Astrocyte (in vitro differentiated cells and primary cell): Measurements from ENCODE around the gene ZNF440. TPM values are rescaled to one million over a fixed set of nuclear protein-coding genes. Genes with fewer than 3 reads are reported as not detected.
"Not testable (repeated sequence)": the region's sequence is repeated elsewhere in the genome, so short reads cannot be mapped to it uniquely, and the experiment has no call there.

Source experiments
- DNase-seq: peaks from one replicate; pipeline ENCODE4 v3.0.0-alpha.2; 2010; ENCODE audit warnings: low read depth
- FAIRE-seq: peaks from 2 replicates; lab custom pipeline; 2011; peaks lifted over from hg19 to GRCh38; lab: Jason Lieb, UNC
- H2AFZ ChIP-seq: 2 replicates; pipeline ENCODE4 v1.6.0; 2012; ENCODE audit warnings: low read depth, low read length, inconsistent platforms
- H3K27ac ChIP-seq: 2 replicates; pipeline ENCODE4 v1.5.1; 2011; ENCODE audit warnings: low read depth, low read length, inconsistent platforms
- H3K27me3 ChIP-seq: 2 replicates; pipeline ENCODE4 v1.6.0; 2011; ENCODE audit warnings: low read length, inconsistent platforms; ENCODE audit not compliant: insufficient read depth
- H3K36me3 ChIP-seq: 2 replicates; pipeline ENCODE4 v1.5.1; 2011; ENCODE audit warnings: low read length, inconsistent platforms; ENCODE audit not compliant: insufficient read depth
- H3K4me1 ChIP-seq: 2 replicates; pipeline ENCODE4 v1.5.1; 2011; ENCODE audit warnings: low read length, inconsistent platforms; ENCODE audit not compliant: insufficient read depth
- H3K4me2 ChIP-seq: 2 replicates; pipeline ENCODE4 v1.6.0; 2012; ENCODE audit warnings: low read length, inconsistent platforms
- H3K4me3 ChIP-seq: 2 replicates; pipeline ENCODE4 v1.5.1; 2011; ENCODE audit warnings: low read depth, mild to moderate bottlenecking, low read length, inconsistent platforms; ENCODE audit not compliant: insufficient read depth
- H3K79me2 ChIP-seq: 2 replicates; pipeline ENCODE4 v1.6.0; 2012; ENCODE audit warnings: mild to moderate bottlenecking, low read length, inconsistent platforms; ENCODE audit not compliant: insufficient read depth
- H3K9ac ChIP-seq: 2 replicates; pipeline ENCODE4 v1.6.0; 2012; ENCODE audit warnings: mild to moderate bottlenecking, low read length, inconsistent platforms
- H3K9me3 ChIP-seq: 2 replicates; pipeline ENCODE4 v1.5.1; 2012; ENCODE audit warnings: low read depth, mild to moderate bottlenecking, low read length, inconsistent platforms; ENCODE audit not compliant: insufficient read depth
- H4K20me1 ChIP-seq: 2 replicates; pipeline ENCODE4 v1.6.0; 2012; ENCODE audit warnings: low read length, inconsistent platforms; ENCODE audit not compliant: insufficient read depth
- H3K27ac Mint-ChIP-seq: one replicate; pipeline ENCODE4 v1.8.0; 2021; ENCODE audit warnings: mild to moderate bottlenecking, mixed read lengths; ENCODE audit not compliant: unreplicated experiment
- H3K27me3 Mint-ChIP-seq: one replicate; pipeline ENCODE4 v1.8.0; 2021; ENCODE audit warnings: low read depth, mixed read lengths; ENCODE audit not compliant: unreplicated experiment
- H3K36me3 Mint-ChIP-seq: one replicate; pipeline ENCODE4 v1.8.0; 2021; ENCODE audit warnings: low read depth, mixed read lengths; ENCODE audit not compliant: unreplicated experiment
- H3K4me1 Mint-ChIP-seq: one replicate; pipeline ENCODE4 v1.8.0; 2021; ENCODE audit warnings: low read depth, mixed read lengths; ENCODE audit not compliant: unreplicated experiment
- H3K4me3 Mint-ChIP-seq: one replicate; pipeline ENCODE4 v1.8.0; 2021; ENCODE audit warnings: mild to moderate bottlenecking, moderate library complexity, mixed read lengths; ENCODE audit not compliant: unreplicated experiment
- H3K9me3 Mint-ChIP-seq: one replicate; pipeline ENCODE4 v1.8.0; 2021; ENCODE audit warnings: mild to moderate bottlenecking, mixed read lengths; ENCODE audit not compliant: unreplicated experiment
- CTCF ChIP-seq: IDR thresholded peaks from 2 replicates; pipeline ENCODE4 v1.5.1; 2011; ENCODE audit warnings: low read depth, mild to moderate bottlenecking, inconsistent platforms, low read length, moderate library complexity; ENCODE audit not compliant: insufficient read depth
- EZH2 ChIP-seq: IDR thresholded peaks from 2 replicates; pipeline ENCODE4 v1.6.1; 2012; ENCODE audit warnings: mild to moderate bottlenecking, low read length, inconsistent platforms; ENCODE audit not compliant: insufficient read depth
- total RNA-seq: library from RNA; stranded (reverse); gene quantifications from 2 replicates; pipeline ENCODE4 v1.2.1, GENCODE V29; 2021

The ZNF440 gene
- total RNA-seq, 1 donor from 2014 or later: not detected

GRCh38 chr19:11832253-11832912 is 18.3 kb downstream of the ZNF440 start:
- TF ChIP-seq CTCF (no peak), EZH2 (no peak)
- H3K36me3 ChIP-seq: peaks cover 30% of the 10 kb centered on the region
- no peak overlapping the region for H2AFZ ChIP-seq
- H3K27me3 Mint-ChIP-seq: no peaks in the 10 kb centered on the region
- no peak for DNase-seq
- no peak overlapping the region for H3K4me3 ChIP-seq
- peaks cover 24% of the 10 kb centered on the region for H3K9me3 Mint-ChIP-seq
- H3K4me1 ChIP-seq: no peaks in the 10 kb centered on the region
- no peak overlapping the region for H3K27ac Mint-ChIP-seq
- H3K79me2 ChIP-seq: peaks cover 5% of the 10 kb centered on the region
- H3K36me3 Mint-ChIP-seq: no peaks in the 10 kb centered on the region
- peaks cover 49% of the 10 kb centered on the region for H3K9me3 ChIP-seq
- no peak overlapping the region for H3K9ac ChIP-seq
- H3K27ac ChIP-seq: no peak overlapping the region
- no peak for FAIRE-seq
- H3K4me3 Mint-ChIP-seq: no peak overlapping the region
- no peaks in the 10 kb centered on the region for H3K27me3 ChIP-seq
- no peaks in the 10 kb centered on the region for H4K20me1 ChIP-seq
- no peaks in the 10 kb centered on the region for H3K4me1 Mint-ChIP-seq
- no peak overlapping the region for H3K4me2 ChIP-seq

- H3K9me3 ChIP-seq: peaks cover 52% of the 10 kb centered on the region
- no peak overlapping the region for H3K27ac Mint-ChIP-seq
- H3K4me2 ChIP-seq: no peak overlapping the region
Observed at GRCh38 chr19:11833541-11833940, 19.5 kb downstream of the ZNF440 start.

GRCh38 chr19:11835626-11836066 is 21.6 kb downstream of the ZNF440 start:
- H4K20me1 ChIP-seq, H3K27ac Mint-ChIP-seq, H3K4me1 ChIP-seq, H2AFZ ChIP-seq, H3K4me2 ChIP-seq, H3K4me3 ChIP-seq, H3K36me3 Mint-ChIP-seq, H3K9ac ChIP-seq, H3K27ac ChIP-seq, FAIRE-seq, H3K27me3 ChIP-seq, H3K27me3 Mint-ChIP-seq, H3K79me2 ChIP-seq, H3K4me3 Mint-ChIP-seq, H3K4me1 Mint-ChIP-seq, DNase-seq: not testable (repeated sequence)
- H3K9me3 Mint-ChIP-seq: peaks cover 21% of the 10 kb centered on the region
- Histone ChIP-seq H3K9me3 (peaks cover 47% of the 10 kb centered on the region), H3K36me3 (peaks cover 28% of the 10 kb centered on the region)

More at GRCh38 chr19:11833541-11833940, 19.5 kb downstream of the ZNF440 start:
- no peaks in the 10 kb centered on the region for H3K36me3 Mint-ChIP-seq
- Histone ChIP-seq H2AFZ (no peak overlapping the region), H3K36me3 (peaks cover 30% of the 10 kb centered on the region), H3K79me2 (peaks cover 4% of the 10 kb centered on the region), H3K4me1 (no peaks in the 10 kb centered on the region), H3K4me3 (no peak overlapping the region), H3K9ac (no peak overlapping the region), H4K20me1 (no peaks in the 10 kb centered on the region), H3K27me3 (no peaks in the 10 kb centered on the region), H3K27ac (no peak overlapping the region)
- no peaks in the 10 kb centered on the region for H3K27me3 Mint-ChIP-seq
- no peak overlapping the region for H3K4me3 Mint-ChIP-seq
- FAIRE-seq (no peak), DNase-seq (no peak)
- H3K9me3 Mint-ChIP-seq: peaks cover 24% of the 10 kb centered on the region
- TF ChIP-seq CTCF: no peak
- TF ChIP-seq EZH2: no peak
- H3K4me1 Mint-ChIP-seq: no peaks in the 10 kb centered on the region
